ENCODE results near the gene SUFU.
"Not testable (repeated sequence)": the region's sequence is repeated elsewhere in the genome, so short reads cannot be mapped to it uniquely, and the experiment has no call there.

Gene SUFU

GRCh38 chr10:102503264-102504178 lies at the start of gene SUFU:
TSS of gene SUFU (plus strand) at chr10:102503972. CDS start at chr10:102504153, 181 bp downstream.
- peak; percentile 76 for FAIRE-seq

DNA sequence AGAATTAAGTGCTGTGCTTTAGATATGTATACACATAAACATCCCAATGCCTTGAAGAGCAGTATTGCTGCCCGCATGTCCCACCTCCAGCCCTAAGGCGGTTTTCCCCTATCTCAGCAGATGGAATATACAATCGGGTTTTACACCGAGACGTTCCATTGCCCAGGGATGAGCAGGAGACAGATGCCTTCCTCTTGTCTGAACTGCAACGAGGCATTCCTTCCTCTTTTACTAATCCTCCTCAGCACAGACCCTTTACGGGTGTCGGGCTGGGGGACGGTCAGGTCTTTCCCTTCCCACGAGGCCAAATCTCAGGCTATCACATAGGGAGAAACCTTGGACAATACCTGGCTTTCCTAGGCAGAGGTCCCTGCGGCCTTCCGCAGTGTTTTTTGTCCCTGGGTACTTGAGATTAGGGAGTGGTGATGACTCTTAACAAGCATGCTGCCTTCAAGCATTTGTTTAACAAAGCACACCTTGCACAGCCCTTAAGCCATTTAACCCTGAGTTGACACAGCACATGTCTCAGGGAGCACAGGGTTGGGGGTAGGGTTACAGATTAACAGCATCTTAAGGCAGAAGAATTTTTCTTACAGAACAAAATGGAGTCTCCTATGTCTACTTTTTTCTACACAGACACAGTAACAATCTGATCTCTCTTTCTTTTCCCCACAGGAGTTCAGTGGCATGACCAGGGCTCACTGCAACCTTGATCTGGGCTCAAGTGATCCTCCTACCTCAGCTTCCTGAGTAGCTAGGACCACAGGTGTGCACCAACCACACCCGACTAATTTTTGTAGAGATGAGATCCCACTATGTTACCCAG lies 48.9 kb upstream of the SUFU start:
- FAIRE-seq, result not testable (repeated sequence)

GRCh38 chr10:102455893-102456471 lies 47.8 kb upstream of the SUFU start:
- FAIRE-seq, result no peak

DNA sequence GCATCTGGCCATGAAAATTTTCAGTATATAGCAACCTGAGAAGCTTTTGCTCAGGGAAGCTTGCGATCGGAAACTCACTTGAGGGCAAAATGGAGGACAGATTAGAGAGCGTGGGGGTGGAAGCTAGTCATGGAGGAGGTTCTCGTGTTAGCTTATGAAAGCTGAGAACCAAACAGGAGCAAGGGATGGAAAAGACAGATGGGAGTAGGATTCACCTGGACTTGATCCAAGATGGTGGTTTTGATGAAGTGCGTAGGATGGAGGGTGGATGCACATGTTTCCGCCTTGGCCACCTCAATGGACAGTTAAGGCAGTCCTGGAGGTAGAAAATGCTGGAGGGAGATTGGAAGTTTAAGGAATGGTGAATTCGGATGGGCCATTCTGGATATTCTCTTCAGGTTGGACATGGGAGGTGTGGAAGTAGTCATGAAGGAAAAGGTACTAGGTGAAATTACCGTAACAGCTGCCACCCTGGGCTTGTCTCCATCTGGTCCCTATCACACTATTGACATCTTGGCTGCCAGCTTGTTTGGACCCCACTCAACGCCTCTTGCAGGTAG lies 46.1 kb upstream of the SUFU start:
- FAIRE-seq, result no peak

- FAIRE-seq, result no peak
Observed at GRCh38 chr10:102458656-102459055, 45.1 kb upstream of the SUFU start.

DNA sequence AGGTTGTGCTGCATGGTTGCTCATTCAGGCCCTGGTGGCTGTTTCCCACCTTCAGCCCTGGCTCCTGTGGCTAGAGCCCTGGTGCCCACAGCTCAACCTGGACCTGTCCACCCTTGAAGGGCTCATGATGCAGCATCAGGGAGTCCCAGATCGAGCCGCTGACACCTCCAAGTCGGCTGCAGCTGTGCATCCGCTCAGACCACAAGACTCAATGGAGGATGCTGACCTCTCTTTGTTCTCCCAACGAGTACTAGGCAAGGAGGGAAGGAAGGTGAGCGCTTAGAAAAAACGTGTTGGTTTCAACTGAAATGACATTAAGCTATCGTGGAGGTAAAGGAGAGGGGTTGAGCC lies 43.0 kb upstream of the SUFU start:
- FAIRE-seq, result no peak

- FAIRE-seq, result no peak
Observed at GRCh38 chr10:102461187-102462054, 42.4 kb upstream of the SUFU start.

DNA sequence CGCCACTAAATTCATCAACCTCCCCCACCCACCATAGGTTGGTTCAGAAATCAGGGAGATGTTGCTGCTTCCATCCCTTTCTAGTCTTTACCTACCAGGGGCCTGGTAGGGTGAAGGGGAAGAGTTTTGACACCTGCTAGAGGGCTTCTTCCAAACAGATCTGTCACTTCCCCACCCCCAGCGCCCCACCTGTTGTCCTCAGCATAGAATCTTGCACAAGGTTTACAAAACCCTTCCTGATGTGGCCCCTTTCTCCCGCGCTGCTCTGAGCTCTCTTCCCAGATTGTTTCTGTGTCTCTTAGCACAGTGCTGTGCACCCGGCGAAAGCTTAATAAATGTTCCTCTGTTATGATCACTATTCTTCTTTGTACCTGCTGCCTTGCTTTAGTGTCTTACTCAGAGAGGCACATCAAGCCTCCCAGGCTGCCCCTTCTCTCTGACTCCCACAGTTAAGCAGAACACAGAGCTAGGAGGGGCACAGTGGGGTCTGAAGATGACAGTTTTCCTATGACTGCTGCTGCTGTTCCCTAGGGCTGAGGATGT lies 41.2 kb upstream of the SUFU start:
- no peak for FAIRE-seq

DNA sequence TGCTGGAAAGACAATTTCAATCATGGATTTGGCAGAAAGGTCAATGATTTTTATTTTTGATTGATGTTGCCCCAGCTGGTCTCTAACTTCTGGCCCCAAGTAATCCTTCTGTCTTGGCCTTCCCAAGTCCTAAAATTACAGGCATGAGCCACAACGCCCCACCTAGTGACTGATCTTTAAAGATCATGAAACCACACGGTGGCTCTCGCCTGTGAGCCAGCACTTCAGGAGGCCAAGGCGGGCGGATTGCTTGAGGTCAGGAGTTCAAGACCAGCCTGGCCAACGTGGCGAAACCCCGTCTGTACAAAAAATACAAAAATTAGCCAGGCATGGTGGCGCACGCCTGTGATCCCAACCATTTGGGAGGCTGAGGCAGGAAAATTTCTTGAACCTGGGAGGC lies 39.8 kb upstream of the SUFU start:
- FAIRE-seq, result no peak

GRCh38 chr10:102465466-102465865 lies 38.3 kb upstream of the SUFU start:
- no peak for FAIRE-seq

DNA sequence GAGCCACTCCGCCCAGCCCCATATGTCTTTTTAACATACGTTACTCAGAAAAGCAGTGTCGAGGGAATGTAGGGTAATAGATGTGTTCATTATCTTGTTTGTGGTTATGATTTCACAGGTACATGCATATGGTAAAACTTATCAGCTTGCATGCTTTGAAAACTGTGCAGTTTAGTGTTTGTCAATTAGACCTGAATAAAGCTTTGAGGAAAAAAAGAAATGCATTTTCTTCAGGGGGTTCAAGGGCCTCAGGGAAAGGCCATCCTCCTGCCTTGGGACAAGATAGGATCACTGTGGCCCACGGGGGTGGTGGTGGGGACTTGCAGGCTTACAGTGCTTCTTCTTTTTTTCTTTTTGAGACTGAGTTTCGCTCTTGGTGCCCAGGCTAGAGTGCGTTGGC lies 36.5 kb upstream of the SUFU start:
- FAIRE-seq, result no peak

DNA sequence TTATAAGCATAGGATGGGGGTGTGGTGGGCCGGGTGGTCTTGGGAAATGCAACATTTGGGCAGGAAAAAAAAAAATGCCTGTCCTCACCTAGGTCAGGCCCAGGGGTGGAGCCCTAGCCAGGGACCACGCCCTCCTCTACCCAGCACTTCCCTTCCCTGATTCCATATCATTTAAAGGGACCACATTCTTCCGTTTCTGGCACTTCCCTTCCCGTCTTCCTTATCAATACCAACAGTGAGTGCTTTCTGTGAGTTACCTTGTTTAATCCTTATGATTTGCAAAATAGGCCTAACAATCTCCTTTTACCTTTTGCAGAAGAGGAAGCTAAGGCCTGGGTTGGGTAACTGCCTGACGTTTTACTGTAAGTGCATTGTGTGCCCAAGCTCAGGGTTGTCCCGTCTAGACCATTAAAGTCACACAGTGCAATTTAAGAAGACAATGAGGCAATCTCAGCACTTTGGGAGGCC lies 35.8 kb upstream of the SUFU start:
- FAIRE-seq, result no peak

DNA sequence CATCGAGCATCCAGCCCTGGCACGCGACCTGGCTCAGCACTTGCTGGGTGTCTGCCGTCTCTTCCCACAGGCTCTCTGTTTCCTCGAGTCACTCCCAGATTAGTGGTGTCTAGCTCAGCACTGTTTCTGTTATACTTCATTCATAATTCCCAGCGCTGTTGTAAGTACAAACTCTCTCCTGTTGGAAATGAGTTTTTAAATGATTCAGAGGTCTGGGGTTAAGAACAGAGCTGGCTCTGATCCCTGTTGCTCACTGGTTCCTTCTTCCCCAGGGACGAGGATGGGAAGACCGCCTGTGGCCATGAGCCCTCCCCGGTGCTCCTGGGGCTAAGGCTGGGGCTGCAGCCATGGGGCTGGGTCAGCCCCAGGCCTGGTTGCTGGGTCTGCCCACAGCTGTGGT lies 35.1 kb upstream of the SUFU start:
- no peak for FAIRE-seq

DNA sequence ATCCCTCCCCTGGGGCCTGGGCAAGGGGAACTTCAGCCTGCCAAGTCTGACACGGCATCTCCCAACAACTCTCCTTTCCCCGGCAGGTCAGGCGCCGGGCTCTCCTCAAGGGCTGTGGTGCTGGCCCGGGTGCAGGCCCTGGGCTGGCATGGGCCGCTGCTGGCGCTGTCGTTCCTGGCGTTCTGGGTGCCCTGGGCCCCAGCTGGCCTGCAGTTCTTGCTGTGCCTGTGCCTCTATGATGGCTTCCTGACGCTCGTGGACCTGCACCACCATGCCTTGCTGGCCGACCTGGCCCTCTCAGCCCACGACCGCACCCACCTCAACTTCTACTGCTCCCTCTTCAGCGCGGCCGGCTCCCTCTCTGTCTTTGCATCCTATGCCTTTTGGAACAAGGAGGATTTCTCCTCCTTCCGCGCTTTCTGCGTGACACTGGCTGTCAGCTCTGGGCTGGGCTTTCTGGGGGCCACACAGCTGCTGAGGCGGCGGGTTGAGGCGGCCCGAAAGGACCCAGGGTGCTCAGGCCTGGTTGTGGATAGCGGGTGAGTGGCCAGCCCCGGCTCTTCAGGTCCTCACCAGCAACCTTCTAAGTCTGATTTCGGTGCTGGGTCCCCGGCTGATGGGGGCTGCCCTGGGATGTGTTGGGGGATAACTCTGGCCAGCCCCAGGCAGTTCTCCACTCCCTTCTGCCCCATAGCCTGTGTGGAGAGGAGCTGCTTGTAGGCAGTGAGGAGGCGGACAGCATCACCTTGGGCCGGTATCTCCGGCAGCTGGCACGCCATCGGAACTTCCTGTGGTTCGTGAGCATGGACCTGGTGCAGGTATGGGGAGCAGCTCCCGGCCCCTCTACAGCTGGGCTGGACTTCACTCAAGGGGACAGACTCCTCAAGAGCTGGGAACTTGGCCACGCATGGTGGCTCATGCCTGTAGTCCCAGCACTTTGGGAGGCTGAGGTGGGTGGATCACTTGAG lies 32.9 kb upstream of the SUFU start:
- FAIRE-seq, result no peak

GRCh38 chr10:102473445-102474331 lies 30.1 kb upstream of the SUFU start:
- FAIRE-seq, result no peak

DNA sequence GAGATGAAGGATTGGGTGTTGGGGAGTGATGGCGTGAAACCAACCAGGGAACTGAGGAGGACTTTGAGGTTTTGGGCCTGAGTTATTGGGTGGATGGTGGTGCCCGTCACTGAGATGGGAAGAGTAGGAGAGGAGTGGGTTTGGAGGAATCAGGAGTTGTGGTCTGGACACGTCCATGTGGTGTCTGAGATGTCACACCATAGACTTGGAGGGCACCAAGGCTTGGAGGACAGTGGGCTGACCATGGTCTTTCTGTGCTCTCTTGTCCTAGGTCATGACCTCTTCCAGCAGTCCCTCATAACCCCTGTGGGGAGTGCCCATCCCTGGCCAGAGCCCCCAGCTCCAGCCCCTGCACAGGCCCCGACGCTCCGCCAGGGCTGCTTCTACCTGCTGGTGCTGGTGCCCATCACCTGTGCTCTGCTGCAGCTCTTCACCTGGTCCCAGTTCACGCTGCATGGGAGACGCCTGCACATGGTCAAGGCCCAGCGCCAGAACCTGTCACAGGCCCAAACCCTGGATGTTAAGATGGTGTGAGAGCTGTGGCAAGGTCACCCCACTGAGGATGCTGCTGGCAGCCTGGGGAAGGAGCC lies 28.2 kb upstream of the SUFU start:
- no peak for FAIRE-seq

DNA sequence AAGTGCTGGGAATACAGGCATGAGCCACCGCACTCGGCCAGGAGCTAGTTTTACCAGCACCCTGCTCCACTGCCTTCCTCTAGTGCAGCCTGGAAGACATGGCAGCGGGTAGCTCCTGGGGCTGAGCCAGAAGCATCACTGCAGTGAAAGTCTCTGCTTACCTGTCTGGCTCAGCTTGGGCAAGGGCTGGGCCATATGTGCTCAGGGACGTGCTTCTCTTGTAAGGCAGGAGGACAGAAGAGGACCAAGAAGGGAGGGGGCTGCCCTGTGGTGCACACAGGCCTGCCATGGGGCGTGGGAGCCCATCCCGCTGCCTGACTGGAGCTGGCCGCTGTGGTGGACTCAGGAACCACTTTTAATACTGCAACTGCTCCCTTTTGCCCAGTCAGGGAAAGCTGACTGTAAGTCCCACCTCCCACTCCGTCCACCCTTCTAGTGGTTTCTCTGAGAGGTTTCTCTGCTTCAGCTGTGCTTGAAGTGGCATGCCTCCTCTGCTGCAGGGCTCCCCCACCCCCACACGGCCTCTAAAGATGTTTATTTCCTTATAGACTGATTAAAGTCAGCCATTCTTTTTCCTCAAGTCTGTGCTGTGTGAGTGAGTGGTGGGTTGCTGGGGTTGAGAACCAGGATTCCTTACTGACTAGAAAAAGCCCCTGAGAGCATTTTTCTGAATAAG lies 27.2 kb upstream of the SUFU start:
- FAIRE-seq, result no peak

DNA sequence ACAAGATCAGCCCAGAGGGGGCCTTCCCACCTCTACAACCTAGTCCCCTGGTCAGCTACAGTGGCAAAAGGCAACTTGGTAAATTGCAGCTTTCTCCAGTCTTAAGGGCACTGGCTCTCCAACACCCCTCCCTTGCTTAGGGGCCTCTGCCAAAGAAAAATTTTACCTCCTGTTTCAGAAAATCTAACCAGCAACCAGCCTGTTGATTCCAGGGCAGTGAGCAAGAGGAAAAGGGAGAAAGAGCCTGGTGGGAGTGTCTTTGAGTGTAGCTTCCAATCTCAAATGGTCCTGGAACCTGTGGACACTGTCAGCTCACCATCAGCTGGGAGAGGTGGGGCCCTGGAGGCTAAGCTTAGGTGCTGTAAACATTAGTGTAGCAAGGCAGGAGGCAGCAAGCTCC lies 24.1 kb upstream of the SUFU start:
- no peak for FAIRE-seq

GRCh38 chr10:102480396-102480795 lies 23.4 kb upstream of the SUFU start:
- FAIRE-seq, result no peak
